NB4 (cell line): ENCODE results near the gene MAPK11.

Experiments
- DNase-seq: peaks from one replicate; pipeline ENCODE4 v3.0.0; 2010; ENCODE audit warnings: low read depth
- H3K4me3 ChIP-seq: one replicate; pipeline ENCODE4 v1.5.1; 2011; ENCODE audit warnings: mild to moderate bottlenecking, low read depth, low read length, moderate library complexity
- MYC ChIP-seq: IDR thresholded peaks from 2 replicates; pipeline ENCODE4 v1.6.1; 2011; ENCODE audit warnings: low read depth, low read length
- POLR2A ChIP-seq: IDR thresholded peaks from 2 replicates; pipeline ENCODE4 v1.6.1; 2011; ENCODE audit warnings: mild to moderate bottlenecking; ENCODE audit not compliant: insufficient read length; ENCODE audit errors: extremely low read depth
- TF ChIP-seq, protein P1 (sequence below): IDR thresholded peaks from 2 replicates; pipeline ENCODE4 v1.6.1; 2011; ENCODE audit warnings: low read depth, low read length
- TF ChIP-seq, protein P2 (sequence below): IDR thresholded peaks from one replicate; pipeline ENCODE4 v1.5.1; 2012; ENCODE audit warnings: low read depth, low read length

The MAPK11 gene

DNA sequence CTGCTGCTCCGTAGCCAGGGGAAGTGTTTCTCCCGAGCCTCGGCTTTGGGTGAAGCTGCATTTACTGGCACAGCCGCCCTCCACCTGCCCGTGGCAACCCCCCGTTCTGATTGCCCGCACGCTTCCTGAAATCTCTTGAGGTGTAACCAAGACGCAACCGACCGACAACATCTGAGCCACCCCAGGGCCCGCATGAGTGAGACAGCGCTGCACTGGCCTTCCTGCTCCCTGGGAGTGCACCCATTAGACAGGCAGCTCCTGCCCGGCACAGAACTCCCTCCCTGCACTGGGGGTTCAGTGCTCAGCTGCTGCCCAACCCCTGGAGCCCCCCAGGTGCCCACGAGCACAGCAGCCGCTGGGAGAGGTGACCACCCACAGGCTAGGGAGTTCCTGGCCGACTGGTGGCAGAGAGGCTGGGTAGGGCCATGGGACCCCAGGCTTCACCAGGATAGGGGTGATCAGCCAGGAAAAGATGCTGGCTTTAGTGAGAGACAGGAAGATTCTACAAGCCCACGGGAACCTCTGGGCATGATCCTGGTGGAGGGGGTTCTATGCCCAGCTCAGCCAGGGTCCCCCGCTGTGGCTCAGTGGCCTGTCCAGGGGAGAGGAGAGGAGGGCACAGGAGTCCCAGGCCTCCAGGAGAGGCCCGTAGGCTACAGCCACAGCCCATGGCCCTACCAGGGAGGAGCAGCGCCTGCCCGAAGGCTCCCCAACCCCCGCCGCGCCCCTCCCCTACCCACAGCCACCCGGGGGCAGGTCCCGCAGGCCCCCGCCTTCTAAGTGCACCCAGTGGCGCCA lies 22.7 kb upstream of the MAPK11 start:
- TF ChIP-seq, protein P1, sequence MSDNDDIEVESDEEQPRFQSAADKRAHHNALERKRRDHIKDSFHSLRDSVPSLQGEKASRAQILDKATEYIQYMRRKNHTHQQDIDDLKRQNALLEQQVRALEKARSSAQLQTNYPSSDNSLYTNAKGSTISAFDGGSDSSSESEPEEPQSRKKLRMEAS, result no peak
- TF ChIP-seq, protein P2, sequence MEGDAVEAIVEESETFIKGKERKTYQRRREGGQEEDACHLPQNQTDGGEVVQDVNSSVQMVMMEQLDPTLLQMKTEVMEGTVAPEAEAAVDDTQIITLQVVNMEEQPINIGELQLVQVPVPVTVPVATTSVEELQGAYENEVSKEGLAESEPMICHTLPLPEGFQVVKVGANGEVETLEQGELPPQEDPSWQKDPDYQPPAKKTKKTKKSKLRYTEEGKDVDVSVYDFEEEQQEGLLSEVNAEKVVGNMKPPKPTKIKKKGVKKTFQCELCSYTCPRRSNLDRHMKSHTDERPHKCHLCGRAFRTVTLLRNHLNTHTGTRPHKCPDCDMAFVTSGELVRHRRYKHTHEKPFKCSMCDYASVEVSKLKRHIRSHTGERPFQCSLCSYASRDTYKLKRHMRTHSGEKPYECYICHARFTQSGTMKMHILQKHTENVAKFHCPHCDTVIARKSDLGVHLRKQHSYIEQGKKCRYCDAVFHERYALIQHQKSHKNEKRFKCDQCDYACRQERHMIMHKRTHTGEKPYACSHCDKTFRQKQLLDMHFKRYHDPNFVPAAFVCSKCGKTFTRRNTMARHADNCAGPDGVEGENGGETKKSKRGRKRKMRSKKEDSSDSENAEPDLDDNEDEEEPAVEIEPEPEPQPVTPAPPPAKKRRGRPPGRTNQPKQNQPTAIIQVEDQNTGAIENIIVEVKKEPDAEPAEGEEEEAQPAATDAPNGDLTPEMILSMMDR, result no peak
- TF ChIP-seq MYC (no peak), POLR2A (no peak)
- no peak overlapping the region for H3K4me3 ChIP-seq
- DNase-seq, result no peak

DNA sequence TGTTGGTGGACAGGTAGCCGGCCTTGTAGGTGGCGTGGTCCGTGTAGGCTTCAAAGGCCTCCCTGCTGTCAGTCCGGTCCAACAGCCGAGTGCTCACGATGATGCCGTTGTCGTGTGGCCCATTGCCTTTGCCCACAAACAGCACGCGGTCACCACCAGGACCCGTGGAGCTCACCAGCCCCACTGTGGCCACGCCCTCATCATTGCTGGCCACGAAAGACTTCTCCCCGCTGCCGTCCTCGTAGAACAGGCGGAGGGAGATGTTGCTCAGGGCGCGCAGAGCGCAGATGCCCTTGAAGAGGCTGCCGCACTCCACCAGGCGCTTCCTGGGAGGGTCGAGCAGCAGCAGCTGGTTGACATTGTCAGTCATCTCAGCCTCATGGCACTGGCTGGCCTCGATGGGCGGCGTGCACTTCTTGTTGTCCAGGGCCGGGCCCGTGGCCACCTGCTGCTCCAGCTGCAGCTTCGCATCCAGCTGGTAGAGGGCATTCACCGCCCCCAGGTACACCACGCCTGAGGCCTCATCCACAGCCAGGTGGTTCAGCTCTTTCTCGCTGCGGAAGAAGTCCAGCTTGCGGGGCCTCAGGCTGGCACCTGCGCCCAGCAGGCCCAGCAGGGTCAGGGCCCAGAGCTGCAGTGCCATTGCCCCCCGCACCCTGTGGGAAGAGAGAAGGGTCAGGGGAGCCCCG lies 19.9 kb upstream of the MAPK11 start:
- TF ChIP-seq, protein P2, result no peak
- TF ChIP-seq, protein P1, result no peak
- TF ChIP-seq POLR2A (no peak), MYC (no peak)
- no peak for DNase-seq
- no peak overlapping the region for H3K4me3 ChIP-seq

DNA sequence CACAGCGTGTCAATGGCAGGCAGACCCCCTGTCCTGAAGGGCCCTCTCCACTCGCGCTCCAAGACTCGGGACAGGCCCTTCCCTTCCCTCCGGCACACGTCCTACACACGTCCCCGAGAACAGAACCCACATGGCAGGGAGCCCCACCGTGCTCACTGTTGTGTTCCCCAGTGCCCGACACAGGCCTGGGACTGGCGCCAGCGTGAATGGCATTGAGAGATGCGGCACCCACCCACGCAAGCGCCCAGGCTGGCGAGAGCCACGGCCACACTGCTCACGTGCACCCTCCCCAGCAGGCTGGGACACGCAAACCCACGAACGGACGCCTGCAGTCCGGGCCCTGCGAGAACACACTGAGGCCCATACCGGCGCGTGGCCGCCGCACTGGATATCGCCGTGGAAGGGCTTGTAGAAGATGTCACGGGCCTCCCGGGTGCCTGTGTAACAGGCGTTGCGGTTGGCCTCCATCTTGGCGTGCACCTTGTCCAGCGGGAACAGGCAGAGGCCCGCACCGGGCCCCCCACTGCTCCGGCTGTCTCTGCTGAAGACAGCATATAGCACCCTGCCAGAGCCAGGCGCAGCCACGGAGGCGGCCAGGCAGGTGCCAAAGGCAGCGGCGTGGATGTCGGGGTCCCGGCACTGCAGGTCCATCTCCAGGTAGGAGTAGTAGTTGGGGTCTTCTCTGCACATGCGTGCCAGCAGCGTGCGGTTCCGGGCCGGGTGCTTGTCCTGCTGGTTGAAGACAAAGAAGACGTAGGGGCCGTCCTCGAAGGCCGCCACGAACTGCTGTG lies 19.2 kb upstream of the MAPK11 start:
- TF ChIP-seq, protein P2, result no peak
- TF ChIP-seq POLR2A, result no peak
- TF ChIP-seq, protein P1, result no peak
- H3K4me3 ChIP-seq, result no peak overlapping the region
- no peak for DNase-seq

DNA sequence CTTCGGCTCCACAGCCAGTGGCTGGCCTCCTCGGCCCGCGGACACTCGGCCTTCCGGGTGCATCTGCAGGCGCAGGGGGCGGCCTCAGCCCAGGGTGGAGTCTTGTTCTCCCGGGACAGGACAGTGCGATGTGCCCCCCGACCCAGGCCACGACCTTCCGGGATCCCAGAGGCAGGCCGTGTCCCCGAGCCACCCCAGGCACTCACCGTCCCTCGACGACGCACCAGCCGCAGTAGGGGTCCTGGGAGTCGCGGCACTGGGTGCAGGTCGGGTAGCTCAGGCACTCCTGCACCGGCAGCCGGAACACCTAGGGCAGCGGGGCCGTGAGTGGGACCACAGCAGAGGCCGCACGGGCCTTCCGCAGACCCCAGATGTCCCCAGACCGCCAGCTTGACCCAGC lies 17.6 kb upstream of the MAPK11 start:
- H3K4me3 ChIP-seq, result no peak overlapping the region
- TF ChIP-seq, protein P2, result no peak
- TF ChIP-seq, protein P1, result no peak
- TF ChIP-seq MYC (no peak), POLR2A (no peak)
- no peak for DNase-seq

DNA sequence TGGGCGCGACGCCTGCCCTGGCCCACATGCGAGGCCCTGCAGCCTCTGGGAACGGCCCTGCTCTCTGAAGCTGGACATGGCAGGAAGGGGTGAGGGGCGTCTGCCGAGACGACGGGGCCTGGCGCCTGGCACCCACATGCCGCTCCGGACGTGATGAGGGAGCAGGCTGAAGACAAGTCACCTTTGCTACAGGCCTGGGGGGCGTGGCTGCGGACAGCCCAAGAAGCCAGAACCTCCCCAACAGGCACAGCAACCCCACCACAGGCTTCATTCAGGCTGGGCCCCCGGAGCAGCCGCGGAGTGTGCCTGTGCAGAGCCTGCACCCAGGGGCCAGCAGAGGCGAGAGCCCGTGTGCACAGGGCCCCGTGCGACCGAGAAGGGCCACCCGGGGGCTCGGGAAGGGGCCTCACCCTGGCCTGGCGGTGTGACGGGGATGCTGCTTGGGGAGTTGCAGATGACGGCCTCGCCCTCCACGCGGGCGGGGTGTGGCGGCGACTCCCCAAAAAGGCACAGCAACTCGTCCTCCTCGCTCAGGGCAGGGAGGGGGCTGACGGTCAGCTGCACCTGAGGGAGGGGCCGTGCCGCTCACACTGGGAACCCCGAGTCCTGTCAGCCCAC lies 16.6 kb upstream of the MAPK11 start:
- no peak for DNase-seq
- H3K4me3 ChIP-seq, result no peak overlapping the region
- TF ChIP-seq, protein P2, result no peak
- TF ChIP-seq, protein P1, result no peak
- TF ChIP-seq MYC, result no peak
- TF ChIP-seq POLR2A, result no peak
